CD4-positive, alpha-beta memory T cell (primary cell): ENCODE data around the gene ZBTB38. TPM values are rescaled to one million over a fixed set of nuclear protein-coding genes. Genes with fewer than 3 reads are reported as not detected.
A peak's percentile ranks its signal among the peaks of the same experiment; 100 is the strongest.

Experiments used
- CTCF ChIA-PET: fragments of 350-600 bp; sonication (Branson Sonifier 250); formaldehyde crosslinking; loops from one replicate; lab custom pipeline; 2021; ENCODE audit warnings: inconsistent platforms; ENCODE audit not compliant: partially characterized antibody; lab: Charles Lee
- POLR2A ChIA-PET: fragments of 350-600 bp; sonication (Branson Sonifier 250); formaldehyde crosslinking; loops from one replicate; lab custom pipeline; 2021; ENCODE audit not compliant: partially characterized antibody; lab: Charles Lee
- DNase-seq, 5 donors: peaks; one replicate each; pipeline versions ENCODE4 v3.0.0 to v3.0.0-alpha.2; 2020 to 2022; ENCODE audit warnings: mixed read lengths in 1 of 5
- H3K27ac ChIP-seq: one replicate; pipeline ENCODE4 v1.7.0; 2013; ENCODE audit warnings: low read depth, low read length
- H3K27me3 ChIP-seq: 2 replicates; pipeline ENCODE4 v1.7.0; 2013; ENCODE audit warnings: mild to moderate bottlenecking, low read length, moderate library complexity; ENCODE audit not compliant: insufficient read depth
- H3K36me3 ChIP-seq: 2 replicates; pipeline ENCODE4 v1.7.0; 2013; ENCODE audit warnings: mild to moderate bottlenecking, low read length, moderate library complexity; ENCODE audit not compliant: insufficient read depth
- H3K4me1 ChIP-seq: 2 replicates; pipeline ENCODE4 v1.7.0; 2013; ENCODE audit warnings: mild to moderate bottlenecking, low read length, moderate library complexity; ENCODE audit not compliant: insufficient read depth
- H3K4me3 ChIP-seq, 2 donors: one replicate each; pipeline ENCODE4 v1.7.0; 2013; ENCODE audit warnings: low read length in 2 of 2, mild to moderate bottlenecking in 1 of 2
- H3K9me3 ChIP-seq, 2 donors: one replicate each; pipeline ENCODE4 v1.7.0; 2013; ENCODE audit warnings: low read length in 2 of 2, control low read depth in 1 of 2; ENCODE audit not compliant: control insufficient read depth in 1 of 2
- H3K27ac Mint-ChIP-seq, 7 donors: one replicate each; pipeline ENCODE4 v1.8.0; 2020 to 2021; ENCODE audit warnings: mixed read lengths in 7 of 7, mild to moderate bottlenecking in 6 of 7, inconsistent platforms in 3 of 7, moderate library complexity in 3 of 7
- H3K27me3 Mint-ChIP-seq, 2 donors: one replicate each; pipeline ENCODE4 v1.8.0; 2020 to 2021; ENCODE audit warnings: mixed read lengths in 2 of 2
- H3K36me3 Mint-ChIP-seq, 2 donors: one replicate each; pipeline ENCODE4 v1.8.0; 2020 to 2021; ENCODE audit warnings: mixed read lengths in 2 of 2, inconsistent platforms in 1 of 2, mild to moderate bottlenecking in 1 of 2
- H3K4me1 Mint-ChIP-seq, 4 donors: one replicate each; pipeline ENCODE4 v1.8.0; 2020 to 2021; ENCODE audit warnings: mixed read lengths in 4 of 4, mild to moderate bottlenecking in 1 of 4
- H3K4me3 Mint-ChIP-seq, 8 donors: one replicate each; pipeline ENCODE4 v1.8.0; 2020 to 2021; ENCODE audit warnings: mixed read lengths in 8 of 8, mild to moderate bottlenecking in 7 of 8, moderate library complexity in 6 of 8, inconsistent platforms in 3 of 8
- H3K9me3 Mint-ChIP-seq, 8 donors: one replicate each; pipeline ENCODE4 v1.8.0; 2020 to 2021; ENCODE audit warnings: mixed read lengths in 8 of 8, mild to moderate bottlenecking in 5 of 8, inconsistent platforms in 3 of 8, moderate library complexity in 1 of 8
- intact Hi-C: fragments of 100-400 bp; cut with micrococcal nuclease; formaldehyde crosslinking; loops from one replicate; pipeline ENCODE4 v1.15.1; 2023
- polyA plus RNA-seq, 2 donors: library from polyadenylated mRNA; unstranded; fragments of 300-500 nt; fragmentation: Illumina TruSeq; gene quantifications; one replicate each; pipeline ENCODE4 v1.2.3, GENCODE V29; 2021
- total RNA-seq, 2 experiments: library from RNA; stranded (reverse); gene quantifications; one replicate each; pipeline ENCODE4 v1.2.3, GENCODE V29; 2021

ZBTB38 gene
- total and polyA plus RNA-seq, 4 experiments from 2014 or later, result 44.1 to 103 (median 87.2) TPM

DNA sequence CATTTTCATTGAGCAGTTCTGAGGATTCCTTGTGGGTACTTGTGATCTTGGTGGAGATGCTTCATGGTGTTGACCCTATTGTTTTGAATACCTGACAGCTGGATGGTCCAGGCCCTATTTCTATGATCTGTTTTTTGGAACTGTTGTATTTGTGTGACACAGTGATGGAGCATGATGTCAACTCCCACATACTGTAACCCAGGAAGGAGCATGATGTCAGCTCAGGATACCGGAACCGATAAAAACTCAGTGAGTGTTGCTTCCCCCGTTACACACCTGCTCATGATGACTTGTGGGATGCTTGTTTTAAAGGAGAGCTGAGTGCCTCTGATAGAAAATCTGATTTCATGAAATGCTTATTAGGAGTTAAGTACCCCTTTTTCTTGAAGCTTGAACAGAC, 45.1 kb downstream of the ZBTB38 start:
- Mint-ChIP-seq H3K27me3 (no peaks in the 10 kb centered on the region), H3K27ac (peak overlapping the region; percentile 94 to 100 (median 99)), H3K4me3 (peak overlapping the region; percentile 36 to 90 (median 84)), H3K9me3 (no peaks in the 10 kb centered on the region), H3K4me1 (peaks cover 61 to 89% (median 74%) of the 10 kb centered on the region in 4 donors), H3K36me3 (peaks cover 43 to 50% of the 10 kb centered on the region in 2 donors)
- ChIA-PET POLR2A (interaction anchor here (0.8 to 9.8 kb wide), 20 partner anchors 10 to 384 kb away, joined by 3 to 140 read pairs (median 8); partner anchors contain the start of genes PXYLP1 and RASA2), CTCF (interaction anchor here (1.0 to 4.6 kb wide), 11 partner anchors 10 to 108 kb away, joined by 3 to 19 read pairs (median 8); no protein-coding TSS in a partner anchor)
- Histone ChIP-seq H3K27me3 (no peaks in the 10 kb centered on the region), H3K36me3 (peaks cover 12% of the 10 kb centered on the region), H3K4me1 (peaks cover 65% of the 10 kb centered on the region), H3K9me3 (no peaks in the 10 kb centered on the region), H3K4me3 (peak overlapping the region; percentile 8 to 21), H3K27ac (peak overlapping the region; percentile 77)
- intact Hi-C loops, result loop anchor here (5.0 kb wide), 2 partner anchors 74 to 464 kb away; partner anchors contain the start of genes ATP1B3 and RASA2
- peak; percentile 28 to 57 (median 35) for DNase-seq

DNA sequence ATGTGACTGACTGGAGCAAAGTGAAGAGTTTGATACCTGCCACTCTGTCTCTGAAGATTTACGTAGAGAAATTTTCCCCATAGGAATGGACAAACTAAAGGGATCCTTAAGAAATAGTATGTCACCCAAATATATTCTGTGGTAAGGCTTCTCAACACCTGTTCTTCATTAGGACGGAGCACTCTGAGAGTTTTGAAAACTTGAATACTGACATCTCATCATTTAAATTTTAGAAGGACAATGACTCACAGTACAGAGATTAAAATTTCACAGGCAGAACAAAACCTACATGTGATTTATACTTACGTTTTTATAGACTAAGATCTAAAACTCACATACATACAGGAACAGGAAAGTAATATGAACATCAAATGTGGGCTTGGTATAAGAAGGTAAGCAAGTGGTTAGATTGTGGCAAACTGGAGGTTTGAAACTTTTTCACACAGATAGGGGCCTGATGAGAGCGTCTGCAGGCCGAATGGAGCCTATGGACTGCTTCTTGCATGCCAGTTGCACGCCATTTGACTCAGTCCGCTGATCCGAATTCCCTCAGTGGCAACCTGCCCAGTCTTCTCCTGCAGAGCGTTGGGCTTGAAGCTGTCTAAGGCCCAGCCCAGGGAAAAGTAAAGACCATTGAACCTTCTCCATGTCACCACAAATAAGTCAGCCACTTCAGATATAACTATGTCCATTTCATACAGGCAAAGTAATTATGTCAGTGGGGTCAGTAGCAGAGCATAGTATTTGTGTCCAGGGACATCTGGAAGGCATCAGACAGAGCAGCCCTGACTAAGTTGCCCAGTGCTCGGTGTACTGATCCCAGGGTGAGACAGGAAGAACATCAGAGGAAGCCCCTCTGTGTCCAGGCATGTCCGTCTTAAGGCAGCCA, 45.7 kb downstream of the ZBTB38 start:
- Histone ChIP-seq H3K4me3 (peak overlapping the region; percentile 8 to 21), H3K27me3 (no peaks in the 10 kb centered on the region), H3K36me3 (peaks cover 12% of the 10 kb centered on the region), H3K27ac (peak overlapping the region; percentile 77), H3K4me1 (peaks cover 65% of the 10 kb centered on the region), H3K9me3 (no peaks in the 10 kb centered on the region)
- DNase-seq, result peak in 4 of 5 donors; percentile 43 to 55 (median 54)
- H3K27ac Mint-ChIP-seq, result peak overlapping the region; percentile 94 to 100 (median 99)
- ChIA-PET POLR2A (interaction anchor here (0.8 to 9.8 kb wide), 19 partner anchors 10 to 383 kb away, joined by 3 to 140 read pairs (median 7); partner anchors contain the start of genes PXYLP1 and RASA2), CTCF (interaction anchor here (1.0 to 4.6 kb wide), 10 partner anchors 10 to 109 kb away, joined by 3 to 19 read pairs (median 8); no protein-coding TSS in a partner anchor)
- no peaks in the 10 kb centered on the region for H3K27me3 Mint-ChIP-seq
- intact Hi-C loops, result loop anchor here (5.0 kb wide), 2 partner anchors 73 to 463 kb away; partner anchors contain the start of genes ATP1B3 and RASA2
- H3K4me1 Mint-ChIP-seq, result peaks cover 63 to 90% (median 76%) of the 10 kb centered on the region in 4 donors
- H3K4me3 Mint-ChIP-seq, result peak overlapping the region; percentile 43 to 90 (median 84)
- H3K9me3 Mint-ChIP-seq, result no peaks in the 10 kb centered on the region
- peaks cover 46 to 52% of the 10 kb centered on the region in 2 donors for H3K36me3 Mint-ChIP-seq

DNA sequence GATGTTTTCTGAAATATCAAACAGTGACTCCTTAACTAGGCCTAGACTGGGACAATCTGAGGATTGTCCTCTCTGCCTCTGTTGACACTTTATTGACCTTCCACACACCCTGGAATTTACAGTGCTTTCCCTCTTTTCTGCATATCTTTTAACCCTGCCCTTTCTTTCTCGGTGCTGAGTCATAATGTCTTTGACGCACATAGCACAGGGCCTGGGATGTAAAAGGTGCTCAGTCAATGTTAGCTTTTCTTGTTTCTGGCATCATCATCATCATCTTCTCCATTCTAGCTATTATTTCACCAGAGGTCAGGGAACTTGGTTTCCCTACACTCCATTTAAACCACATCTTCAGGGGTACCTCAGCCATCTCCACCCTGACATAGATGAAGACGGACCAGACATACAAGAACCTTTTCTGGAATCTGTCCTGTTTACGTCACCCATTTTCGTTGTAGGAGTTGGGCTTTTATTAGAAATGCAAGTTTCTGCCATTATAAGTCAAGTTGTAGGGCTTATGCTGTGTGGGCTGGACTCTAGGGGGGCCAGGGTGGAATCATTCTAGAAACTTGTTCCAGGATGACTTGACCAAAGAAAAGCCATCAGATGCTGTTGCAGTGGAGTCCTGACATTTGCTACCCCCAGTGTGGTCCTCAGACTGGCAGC, 46.6 kb downstream of the ZBTB38 start:
- H3K4me3 ChIP-seq, result peak overlapping the region in 1 of 2 donors; percentile 0
- no peaks in the 10 kb centered on the region for H3K27me3 ChIP-seq
- H3K9me3 ChIP-seq, result no peaks in the 10 kb centered on the region
- no peaks in the 10 kb centered on the region for H3K27me3 Mint-ChIP-seq
- H3K4me3 Mint-ChIP-seq, result peak overlapping the region in 4 of 8 donors; percentile 30 to 84 (median 52)
- CTCF ChIA-PET, result no interaction called here
- H3K27ac Mint-ChIP-seq, result peak overlapping the region; percentile 94 to 100 (median 99)
- H3K27ac ChIP-seq, result peak overlapping the region; percentile 77
- peaks cover 12% of the 10 kb centered on the region for H3K36me3 ChIP-seq
- POLR2A ChIA-PET, result interaction anchor here (0.8 to 9.8 kb wide), 6 partner anchors 9 to 138 kb away, joined by 3 to 140 read pairs (median 12); no protein-coding TSS in a partner anchor
- peaks cover 57% of the 10 kb centered on the region for H3K4me1 ChIP-seq
- H3K36me3 Mint-ChIP-seq, result peaks cover 51 to 52% of the 10 kb centered on the region in 2 donors
- peaks cover 63 to 90% (median 77%) of the 10 kb centered on the region in 4 donors for H3K4me1 Mint-ChIP-seq
- intact Hi-C loops, result loop anchor here (5.0 kb wide), 2 partner anchors 72 to 462 kb away; partner anchors contain the start of genes ATP1B3 and RASA2
- H3K9me3 Mint-ChIP-seq, result no peaks in the 10 kb centered on the region
- no peak for DNase-seq

DNA sequence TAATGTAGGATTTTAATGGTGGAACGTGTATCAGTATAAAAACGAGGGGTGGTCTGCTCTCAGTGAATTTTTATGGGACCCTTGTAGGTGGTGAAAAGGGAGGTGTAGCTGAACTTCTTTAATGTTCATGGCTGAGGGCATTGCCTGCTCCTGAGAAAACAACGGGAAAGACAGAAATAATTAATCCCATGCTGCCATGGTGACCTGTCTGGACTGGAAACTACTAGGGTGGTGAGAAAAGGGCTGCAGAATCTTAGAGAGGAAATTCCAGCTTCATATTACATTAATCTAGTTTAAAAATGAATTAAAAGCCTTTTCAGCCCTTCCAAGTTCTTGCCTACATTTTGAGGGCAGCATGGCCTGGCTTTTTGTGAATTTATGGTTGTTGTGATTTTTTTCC, 47.6 kb downstream of the ZBTB38 start:
- Mint-ChIP-seq H3K4me3 (peak overlapping the region in 1 of 8 donors; percentile 28), H3K36me3 (peaks cover 52 to 54% of the 10 kb centered on the region in 2 donors), H3K9me3 (no peaks in the 10 kb centered on the region), H3K27me3 (no peaks in the 10 kb centered on the region), H3K4me1 (peaks cover 60 to 90% (median 72%) of the 10 kb centered on the region in 4 donors), H3K27ac (peak overlapping the region in 4 of 7 donors; percentile 94 to 100 (median 98))
- ChIA-PET POLR2A (interaction anchor here (0.6 to 9.8 kb wide), 4 partner anchors 13 to 160 kb away, joined by 3 to 140 read pairs (median 4); no protein-coding TSS in a partner anchor), CTCF (interaction anchor here (0.9 to 2.4 kb wide), 6 partner anchors 9 to 37 kb away, joined by 3 to 12 read pairs (median 4); no protein-coding TSS in a partner anchor)
- intact Hi-C loops, result no loop called here
- H3K4me3 ChIP-seq, result no peak overlapping the region
- H3K27me3 ChIP-seq, result no peaks in the 10 kb centered on the region
- H3K4me1 ChIP-seq, result peaks cover 47% of the 10 kb centered on the region
- H3K9me3 ChIP-seq, result no peaks in the 10 kb centered on the region
- H3K36me3 ChIP-seq, result peaks cover 12% of the 10 kb centered on the region
- no peak for DNase-seq
- H3K27ac ChIP-seq, result no peak overlapping the region

Other genes starting within 250 kb of the ZBTB38 start
- 10 to 100 TPM; 17.2 to 22.6 TPM for gene PXYLP1, start 136.7 kb upstream of the ZBTB38 start, total RNA-seq
- 1 to 10 TPM; 5.2 to 6.9 TPM for gene PXYLP1, start 136.7 kb upstream of the ZBTB38 start, polyA plus RNA-seq
- 10 to 100 TPM; 78.9 to 80.9 TPM for gene RASA2, start 118.5 kb downstream of the ZBTB38 start, total RNA-seq
- gene RASA2, start 118.5 kb downstream of the ZBTB38 start, polyA plus RNA-seq, result 10 to 100 TPM; 29.4 to 35.1 TPM